ENCODE results near the gene NME9. TPM values are rescaled to one million over a fixed set of nuclear protein-coding genes. Genes with fewer than 3 reads are reported as not detected.

NME9 gene
- total and polyA plus RNA-seq, 4 donors = 0.08 to 0.39 TPM; not detected in 2

GRCh38 chr3:138370321-138370720 lies 40.7 kb upstream of the NME9 start (continued):
- no peak for TF ChIP-seq CTCF (IDR thresholded peaks at IDR 0.05; ENCODE audit: low read depth, low read length, missing input control)
- TF ChIP-seq JUND (IDR thresholded peaks at IDR 0.05) = no peak
- TF ChIP-seq FOXA1 (IDR thresholded peaks at IDR 0.05) = no peak
- no peak for TF ChIP-seq EGR1 (IDR thresholded peaks at IDR 0.05; ENCODE audit: low read depth in 2 of 2)
- TF ChIP-seq HNF4G (IDR thresholded peaks at IDR 0.05) = no peak
- TF ChIP-seq RXRA (IDR thresholded peaks at IDR 0.05) = no peak
- TF ChIP-seq HNF4A (conservative IDR thresholded peaks at IDR 0.05) = no peak
- no peak for TF ChIP-seq NR2F2 (IDR thresholded peaks at IDR 0.05)
- no peak for TF ChIP-seq YY1 (IDR thresholded peaks at IDR 0.05)

- TF ChIP-seq NR2F2 (IDR thresholded peaks at IDR 0.05) = no peak
- no peak for TF ChIP-seq SP1 (IDR thresholded peaks at IDR 0.05)
- TF ChIP-seq JUND (IDR thresholded peaks at IDR 0.05) = no peak
- TF ChIP-seq YY1 (IDR thresholded peaks at IDR 0.05) = no peak
- no peak overlapping the region for H3K9ac ChIP-seq (ENCODE audit: low read depth in 1 of 2, low read length in 2 of 2)
- H3K27ac ChIP-seq (ENCODE audit: low read depth in 1 of 2, low read length in 2 of 2) = no peak overlapping the region
- WGBS = 86% methylated on average over 8 of the region's 8 CpGs
- DNase-seq (ENCODE audit: low spot score) = no peak
- no peaks in the 10 kb centered on the region for H3K36me3 ChIP-seq (ENCODE audit: control insufficient read depth in 4 of 4, insufficient read depth in 3 of 4, low read depth in 1 of 4, low read length in 3 of 4)
- H3K4me3 ChIP-seq (ENCODE audit: low read depth in 1 of 3, low read length in 3 of 3) = no peak overlapping the region
- H3K9me3 ChIP-seq (ENCODE audit: control insufficient read depth in 4 of 4, low read length in 3 of 4) = no peaks in the 10 kb centered on the region
- no peaks in the 10 kb centered on the region for H3K27me3 ChIP-seq (ENCODE audit: control insufficient read depth in 4 of 4, insufficient read depth in 4 of 4, low read length in 3 of 4)
- no peaks in the 10 kb centered on the region for H3K4me1 ChIP-seq (ENCODE audit: control insufficient read depth in 4 of 4, insufficient read depth in 4 of 4, low read length in 3 of 4)
These were observed 39.7 kb upstream of the NME9 start for GRCh38 chr3:138369151-138369900.

- Histone ChIP-seq H3K4me1 (ENCODE audit: control insufficient read depth in 4 of 4, insufficient read depth in 4 of 4, low read length in 3 of 4) (no peaks in the 10 kb centered on the region), H3K36me3 (ENCODE audit: control insufficient read depth in 4 of 4, insufficient read depth in 3 of 4, low read depth in 1 of 4, low read length in 3 of 4) (no peaks in the 10 kb centered on the region), H3K9ac (ENCODE audit: low read depth in 1 of 2, low read length in 2 of 2) (no peak overlapping the region), H3K9me3 (ENCODE audit: control insufficient read depth in 4 of 4, low read length in 3 of 4) (no peaks in the 10 kb centered on the region), H3K27me3 (ENCODE audit: control insufficient read depth in 4 of 4, insufficient read depth in 4 of 4, low read length in 3 of 4) (no peaks in the 10 kb centered on the region), H3K27ac (ENCODE audit: low read depth in 1 of 2, low read length in 2 of 2) (no peak overlapping the region), H3K4me3 (ENCODE audit: low read depth in 1 of 3, low read length in 3 of 3) (no peak overlapping the region)
- no peak for DNase-seq (ENCODE audit: low spot score)
- 72% methylated on average over 5 of the region's 5 CpGs for whole genome bisulfite sequencing
- no peak for TF ChIP-seq SP1 (IDR thresholded peaks at IDR 0.05)
- no peak for TF ChIP-seq JUND (IDR thresholded peaks at IDR 0.05)
- no peak for TF ChIP-seq HNF4G (IDR thresholded peaks at IDR 0.05)
- TF ChIP-seq FOXA2 (IDR thresholded peaks at IDR 0.05) = no peak
- TF ChIP-seq RXRA (IDR thresholded peaks at IDR 0.05) = no peak
- TF ChIP-seq TAF1 (conservative IDR thresholded peaks at IDR 0.05) = no peak
- no peak for TF ChIP-seq ZBTB33 (IDR thresholded peaks at IDR 0.05)
- no peak for TF ChIP-seq REST (IDR thresholded peaks at IDR 0.05)
- TF ChIP-seq ATF3 (IDR thresholded peaks at IDR 0.05) = no peak
- no peak for TF ChIP-seq MAX (IDR thresholded peaks at IDR 0.05)
- TF ChIP-seq HNF4A (conservative IDR thresholded peaks at IDR 0.05) = no peak
- TF ChIP-seq CTCF (IDR thresholded peaks at IDR 0.05; ENCODE audit: low read depth, low read length, missing input control) = no peak
- TF ChIP-seq NR2F2 (IDR thresholded peaks at IDR 0.05) = no peak
- TF ChIP-seq YY1 (IDR thresholded peaks at IDR 0.05) = no peak
- no peak for TF ChIP-seq RAD21 (IDR thresholded peaks at IDR 0.05)
- TF ChIP-seq FOXA1 (IDR thresholded peaks at IDR 0.05) = no peak
- TF ChIP-seq EGR1 (IDR thresholded peaks at IDR 0.05; ENCODE audit: low read depth in 2 of 2) = no peak
- no peak for TF ChIP-seq GABPA (IDR thresholded peaks at IDR 0.05 in 1 of 2, conservative IDR thresholded peaks at IDR 0.05 in 1 of 2)
These were observed 38.3 kb upstream of the NME9 start for GRCh38 chr3:138367911-138368310.

Data from liver (tissue), 9 donors.